Activated T-helper 1 cell treated with anti-CD3 and anti-CD28 coated beads, Interleukin-2, amount 50 U/mL, for 16 hours (primary cell): Measurements from ENCODE around the gene DAND5.
A peak's percentile ranks its signal among the peaks of the same experiment; 100 is the strongest.

ENCODE experiments used
- DNase-seq, 2 donors: peaks; one replicate each; pipeline ENCODE4 v3.0.0-alpha.2; 2020; ENCODE audit warnings: low read depth in 1 of 2, low spot score in 1 of 2

DAND5 gene

DNA sequence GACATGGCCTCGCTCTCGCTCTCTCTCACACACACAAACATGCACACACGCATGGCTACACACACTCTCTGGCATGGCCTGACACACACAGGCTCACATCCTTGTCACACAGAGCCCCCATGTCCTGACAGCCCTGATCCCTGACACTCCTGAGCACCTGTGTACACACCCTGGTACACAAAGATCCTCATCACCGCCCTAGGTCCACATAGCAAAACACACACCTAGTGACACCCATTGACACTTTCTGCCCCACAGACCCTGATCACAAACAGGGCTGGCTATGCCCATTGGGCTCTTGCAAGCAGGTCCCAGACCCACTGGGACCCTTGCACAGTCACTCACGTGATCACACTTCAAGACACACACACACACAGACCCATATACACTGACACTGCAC is 21.9 kb downstream of the DAND5 start:
- no peak for DNase-seq

GRCh38 chr19:12992729-12993128 is 23.4 kb downstream of the DAND5 start:
- no peak for DNase-seq

DNA sequence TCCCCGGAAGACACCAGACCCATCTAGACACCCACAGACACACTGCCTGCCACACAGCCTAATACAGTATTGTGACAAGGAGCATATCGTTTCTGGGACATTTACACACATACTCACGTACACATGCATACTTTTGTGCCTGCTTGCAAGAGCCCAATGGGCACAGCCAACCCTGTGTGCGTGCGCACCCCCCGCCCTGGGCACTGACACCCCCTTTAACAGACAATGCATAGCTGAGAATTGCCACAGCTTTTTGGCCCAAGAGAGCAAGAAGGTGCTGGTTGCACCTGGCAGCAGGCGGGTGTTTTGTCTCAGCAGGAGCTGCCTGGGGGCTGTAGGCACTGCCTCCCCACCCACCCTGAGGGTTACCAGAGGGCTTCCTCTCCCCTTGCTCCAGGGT is 24.2 kb downstream of the DAND5 start:
- no peak for DNase-seq

- peak; percentile 26 to 38 for DNase-seq
Observed at GRCh38 chr19:12994701-12995595, 25.6 kb downstream of the DAND5 start, which contains the start of gene NFIX. TSS of gene NFIX (plus strand) at chr19:12995475. CDS start at chr19:12995838, 363 bp downstream.

DNA sequence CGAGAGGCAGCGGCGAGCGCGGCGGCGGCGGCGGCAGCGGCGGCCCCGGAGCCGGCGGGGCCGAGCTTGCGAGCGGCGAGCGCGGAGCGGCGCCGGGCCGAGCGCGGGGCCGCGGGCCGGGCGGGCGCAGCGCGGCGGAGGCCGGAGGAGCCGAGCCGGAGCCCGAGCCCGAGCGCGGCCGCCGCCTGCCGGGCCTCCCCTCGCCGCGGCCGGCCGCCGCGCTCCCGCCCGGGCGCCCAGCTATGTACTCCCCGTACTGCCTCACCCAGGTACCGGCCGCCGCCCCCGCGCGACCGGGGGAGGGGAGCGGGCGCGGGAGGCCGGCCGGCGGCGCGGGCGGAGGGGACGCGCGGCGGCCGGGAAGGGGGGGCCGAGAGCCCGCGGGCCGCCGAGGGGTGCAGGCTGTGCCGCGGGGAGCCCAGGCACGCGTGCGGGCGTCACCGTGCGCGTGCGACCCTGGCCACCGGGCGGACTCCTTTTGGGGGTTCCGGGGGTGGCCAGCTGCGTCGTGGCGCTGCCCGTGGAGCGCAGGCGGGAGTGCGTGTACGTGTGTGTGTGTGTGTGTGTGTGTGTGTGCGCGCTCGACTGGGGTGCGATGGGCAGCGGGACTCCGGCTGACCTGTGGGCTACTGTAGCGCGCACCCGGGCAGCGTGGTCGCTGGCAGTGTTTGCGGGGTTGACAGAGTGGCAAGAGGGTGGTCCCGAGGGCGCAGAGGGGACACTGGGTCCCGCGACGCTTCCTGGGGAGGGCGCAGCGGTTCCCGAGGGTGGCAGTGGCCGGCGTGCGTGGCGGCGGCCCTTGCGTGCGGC is 26.4 kb downstream of the DAND5 start:
- DNase-seq = no peak

DNA sequence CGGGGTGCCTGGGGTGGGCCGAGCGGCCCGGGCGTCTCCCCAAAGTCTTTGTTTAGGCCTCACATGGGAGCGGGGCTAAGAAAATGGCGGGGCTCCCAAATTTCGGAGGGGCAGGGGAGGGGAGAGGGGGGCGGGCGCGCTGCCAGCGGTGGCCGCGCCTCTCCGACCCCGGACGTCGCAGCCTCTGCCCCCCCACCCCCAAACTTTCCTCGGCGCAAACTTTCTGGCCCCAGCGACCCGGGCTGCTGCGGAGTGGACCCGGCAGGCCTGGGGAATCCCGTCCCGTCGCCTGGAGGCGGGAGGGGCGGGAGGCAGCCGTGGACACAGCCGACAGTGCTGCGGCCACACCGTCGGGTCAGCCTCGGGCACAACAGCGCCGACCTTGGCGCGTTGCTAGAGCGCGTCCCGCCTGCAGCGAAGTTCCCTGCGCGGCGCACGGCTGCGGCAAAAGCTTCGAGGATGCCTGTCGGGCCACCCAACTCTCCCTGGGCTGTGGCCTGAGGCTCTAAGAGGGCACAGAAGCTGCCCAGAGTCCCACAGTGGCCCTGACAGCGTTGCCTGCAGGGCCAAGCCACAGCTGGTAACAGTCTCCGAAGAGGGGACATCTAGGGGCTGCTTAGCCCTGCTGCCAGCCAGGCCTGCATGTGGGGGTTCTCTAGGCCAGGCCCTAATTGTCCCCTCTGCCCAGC is 27.2 kb downstream of the DAND5 start:
- no peak for DNase-seq

GRCh38 chr19:12997179-12997966 is 28.0 kb downstream of the DAND5 start:
- DNase-seq = no peak

DNA sequence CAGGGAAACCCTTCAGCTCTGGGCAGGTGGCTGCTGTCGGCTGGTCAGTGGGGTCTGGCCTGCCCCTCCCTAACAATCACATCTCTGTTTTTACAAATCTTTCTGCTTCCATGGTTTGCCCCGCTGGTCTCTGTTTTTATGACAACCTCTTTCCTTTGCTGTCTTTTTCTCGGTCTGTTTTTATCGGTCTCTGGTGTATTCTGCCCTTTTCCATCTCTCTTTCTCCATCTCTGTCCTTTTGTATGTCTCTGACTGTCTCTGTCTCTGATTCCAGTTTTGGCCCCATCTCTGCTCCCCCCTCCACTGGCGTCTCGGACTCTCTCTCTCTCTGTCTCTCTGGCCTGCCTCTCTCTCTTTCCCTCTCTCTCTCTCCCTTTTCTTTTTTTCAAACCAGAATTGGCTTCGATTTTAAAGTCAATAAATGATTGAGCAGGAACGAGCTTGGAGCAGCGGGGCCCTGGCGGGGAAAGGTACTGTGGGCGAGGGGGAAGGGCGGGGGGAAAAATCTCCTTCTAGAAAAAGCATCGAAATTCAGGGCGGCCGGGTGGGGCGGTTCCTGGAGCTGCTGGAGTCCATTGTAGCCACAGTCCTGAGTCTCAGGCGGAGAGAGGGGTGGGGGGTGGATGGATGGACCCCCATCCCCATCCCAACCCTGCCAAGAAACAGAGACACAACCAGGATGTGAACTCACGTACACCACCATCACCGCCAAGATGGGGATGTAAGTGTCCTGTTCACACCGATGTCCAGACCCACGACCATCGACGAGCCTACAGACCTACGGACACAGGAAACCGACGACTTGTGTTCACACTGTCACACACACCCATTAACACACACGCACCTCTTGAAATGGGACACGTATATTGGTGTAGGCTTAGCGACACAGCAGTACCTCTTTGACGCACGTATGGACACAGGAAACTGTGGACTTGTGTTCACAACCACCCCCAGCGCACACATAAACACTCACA is 28.9 kb downstream of the DAND5 start:
- no peak for DNase-seq

DNA sequence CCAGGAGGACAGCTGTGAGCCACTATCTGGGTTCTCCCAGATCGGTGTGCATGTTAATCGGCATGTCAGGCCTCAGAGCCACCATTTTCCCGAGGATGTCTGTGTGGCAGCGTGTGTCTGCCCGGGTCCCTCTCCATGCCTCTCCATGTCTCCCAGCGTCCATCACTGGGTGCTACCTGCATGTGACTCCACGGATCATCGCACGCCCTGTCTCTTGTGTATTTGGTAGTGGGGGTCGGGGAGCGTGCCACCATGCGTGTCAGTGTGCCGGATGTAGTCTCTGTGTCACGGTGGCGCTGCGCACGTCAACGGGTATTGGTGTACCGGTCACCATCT is 31.8 kb downstream of the DAND5 start:
- DNase-seq = no peak

GRCh38 chr19:13001502-13002165 is 32.3 kb downstream of the DAND5 start:
- no peak for DNase-seq

DNA sequence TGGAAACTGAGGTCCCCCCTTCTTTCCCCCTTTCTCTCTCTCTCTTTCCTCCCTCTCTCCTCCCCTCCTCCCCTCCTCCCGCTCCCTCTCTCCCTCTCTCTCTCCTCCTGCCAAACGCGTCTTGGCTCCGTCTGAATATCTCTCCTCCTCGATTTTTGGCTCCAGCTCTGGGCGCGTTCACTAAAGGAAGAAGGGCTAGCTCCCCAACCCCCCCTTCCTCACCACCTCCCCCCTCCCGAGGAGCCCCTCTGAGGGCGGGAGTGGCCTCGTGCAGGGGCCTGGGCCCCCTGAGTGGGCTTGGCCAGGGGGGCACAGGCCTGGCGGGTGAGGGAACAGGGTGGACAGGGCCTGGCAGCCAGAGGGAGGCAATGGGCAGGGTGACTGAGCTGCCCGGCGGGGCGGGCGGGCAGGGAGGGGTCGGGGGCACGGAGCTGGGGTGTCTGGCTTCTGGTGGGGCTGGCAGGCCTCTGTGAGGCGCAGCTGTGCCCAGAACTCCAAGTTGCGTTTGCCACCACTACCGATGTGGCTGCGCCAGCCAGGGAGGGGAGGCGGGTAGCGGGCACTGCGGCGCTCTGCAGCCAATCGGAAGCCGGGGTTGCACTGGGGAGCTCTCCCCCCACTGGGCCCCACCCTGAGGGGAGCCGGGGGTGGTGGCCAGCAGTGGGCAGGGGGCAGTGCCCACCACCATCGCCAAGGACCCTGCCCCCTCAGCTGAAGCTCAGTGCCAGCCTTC is 33.0 kb downstream of the DAND5 start:
- no peak for DNase-seq

- no peak for DNase-seq
Observed at GRCh38 chr19:13003081-13003480, 33.7 kb downstream of the DAND5 start.

DNA sequence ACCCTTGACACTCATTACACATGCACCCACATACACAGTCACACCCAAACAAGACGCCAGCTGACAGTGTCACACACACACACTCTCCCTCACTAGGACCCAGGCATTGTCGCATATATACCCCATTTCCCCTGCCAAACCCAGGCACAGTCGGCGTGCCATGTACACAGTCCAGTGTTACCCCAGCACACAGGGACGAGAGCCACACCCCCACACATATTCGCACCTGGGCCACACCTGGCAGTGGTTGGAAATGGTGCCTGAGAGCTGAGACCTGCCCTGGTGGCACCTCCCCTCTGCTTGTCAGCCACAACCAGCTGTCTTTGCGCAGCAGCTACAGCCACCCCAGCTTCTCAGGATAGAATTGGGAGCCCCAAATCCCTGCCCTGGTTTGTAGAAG is 34.9 kb downstream of the DAND5 start:
- DNase-seq = no peak

- DNase-seq = no peak
Observed at GRCh38 chr19:13005253-13005652, 35.9 kb downstream of the DAND5 start.

GRCh38 chr19:13005861-13006370 is 36.5 kb downstream of the DAND5 start:
- DNase-seq = no peak

DNA sequence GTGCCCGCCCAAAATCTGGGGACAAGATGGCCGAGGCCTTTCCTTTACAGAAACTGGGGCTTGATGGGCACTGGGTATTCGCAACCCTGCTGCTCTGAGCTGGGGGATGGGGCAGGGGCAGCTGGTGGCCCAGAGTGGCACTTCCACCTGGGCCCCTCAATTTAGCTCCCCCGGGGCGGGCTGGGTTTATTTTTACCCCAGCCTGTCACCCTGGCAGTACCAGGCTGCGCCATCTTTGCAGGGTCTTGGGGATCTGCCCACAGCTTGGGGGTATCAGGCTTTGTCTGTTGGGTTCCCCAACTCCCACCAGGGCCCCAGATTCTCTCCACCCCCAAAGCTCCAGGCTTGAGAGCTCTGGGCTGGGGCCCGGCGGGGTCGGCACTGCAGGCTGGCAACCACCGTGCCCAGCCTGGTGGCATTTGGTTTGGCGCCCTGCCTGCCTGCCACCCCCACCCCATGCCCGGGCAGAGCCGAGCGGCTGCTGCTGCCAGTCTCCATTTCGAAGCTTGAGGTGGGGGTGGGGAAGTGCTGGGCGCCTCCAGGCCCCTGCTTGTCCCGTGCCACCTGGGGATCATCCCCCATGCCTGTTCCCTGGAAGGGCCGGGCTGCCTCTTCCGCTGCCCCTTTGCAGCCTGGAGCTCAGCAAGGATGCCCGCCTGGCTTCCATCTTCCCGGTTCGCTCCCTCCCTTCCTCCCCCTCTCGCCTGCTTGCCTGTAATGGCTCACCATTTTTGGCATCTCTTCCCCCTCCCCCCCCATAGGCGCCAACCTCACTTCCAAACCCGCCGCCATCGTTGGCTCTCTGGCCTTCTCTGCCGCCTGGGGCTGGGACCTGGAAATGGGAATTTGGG is 37.3 kb downstream of the DAND5 start:
- no peak for DNase-seq

GRCh38 chr19:13007292-13008045 is 38.1 kb downstream of the DAND5 start:
- no peak for DNase-seq
